K562 (cell line): ENCODE data around the gene DTX4. TPM values are rescaled to one million over a fixed set of nuclear protein-coding genes. Genes with fewer than 3 reads are reported as not detected.

Experiments used
- BRCA1 ChIP-seq, 2 experiments: fragments of 450-650 bp in 1 of 2; sonication (generic) in 1 of 2; formaldehyde crosslinking in 1 of 2; IDR thresholded peaks; 2 replicates each; pipeline versions ENCODE4 v1.5.0 to v1.6.1; 2017 to 2020; ENCODE audit warnings: mild to moderate bottlenecking in 1 of 2, missing genetic modification reagents in 1 of 2
- CC2D1A ChIP-seq: fragments of 450-650 bp; IDR thresholded peaks from 2 replicates; pipeline ENCODE4 v1.6.1; 2017; ENCODE audit warnings: mild to moderate bottlenecking
- COPS2 ChIP-seq: fragments of 450-650 bp; conservative IDR thresholded peaks from 2 replicates; pipeline ENCODE4 v1.6.1; 2016; ENCODE audit warnings: mild to moderate bottlenecking, moderate library complexity
- CREB3 ChIP-seq: fragments of 450-650 bp; conservative IDR thresholded peaks from 2 replicates; pipeline ENCODE4 v1.6.1; 2016; ENCODE audit warnings: missing genetic modification characterization, low read depth, mild to moderate bottlenecking, missing compliant biosample characterization, moderate library complexity
- CREBBP ChIP-seq: IDR thresholded peaks from one replicate; pipeline ENCODE4 v1.6.1; 2012; ENCODE audit warnings: low read depth, mild to moderate bottlenecking, control low read depth, inconsistent platforms, low read length
- CSDE1 ChIP-seq, 2 experiments: fragments of 450-650 bp; IDR thresholded peaks; 2 replicates each; pipeline ENCODE4 v1.6.1; 2016; ENCODE audit warnings: mild to moderate bottlenecking in 1 of 2
- ETV1 ChIP-seq: fragments of 450-650 bp; conservative IDR thresholded peaks from 2 replicates; pipeline ENCODE4 v1.6.1; 2016; ENCODE audit warnings: missing genetic modification characterization, control low read depth, low read depth, missing compliant biosample characterization
- KDM2B ChIP-seq: fragments of 250-450 bp; sonication (Bioruptor Pico); IDR thresholded peaks from 2 replicates; pipeline ENCODE4 v1.8.0; 2021; ENCODE audit warnings: mild to moderate bottlenecking, moderate library complexity
- MCM2 ChIP-seq: fragments of 450-650 bp; IDR thresholded peaks from 2 replicates; pipeline ENCODE4 v1.6.1; 2017; ENCODE audit warnings: low read depth, mild to moderate bottlenecking
- NONO ChIP-seq, 2 experiments: fragments of 200-400 bp in 1 of 2; fragments of 450-650 bp in 1 of 2; formaldehyde crosslinking in 1 of 2; IDR thresholded peaks; 2 replicates each; pipeline ENCODE4 v1.6.1; 2017; ENCODE audit warnings: low read depth in 2 of 2, mild to moderate bottlenecking in 2 of 2, moderate library complexity in 2 of 2, low read length in 1 of 2
- PRPF4 ChIP-seq: fragments of 200-400 bp; formaldehyde crosslinking; IDR thresholded peaks from one replicate; pipeline ENCODE4 v1.6.1; 2017; ENCODE audit warnings: low read length, low read depth, mild to moderate bottlenecking; ENCODE audit not compliant: insufficient read depth, poor library complexity, severe bottlenecking
- PTTG1 ChIP-seq: fragments of 450-650 bp; IDR thresholded peaks from 2 replicates; pipeline ENCODE4 v1.6.1; 2016; ENCODE audit warnings: low read depth, mild to moderate bottlenecking, missing genetic modification characterization, missing compliant biosample characterization
- RAD21 ChIP-seq, 2 experiments: fragments of 250-450 bp in 1 of 2; fragments of 450-650 bp in 1 of 2; sonication (Bioruptor Pico) in 1 of 2; formaldehyde crosslinking in 1 of 2; IDR thresholded peaks in 1 of 2; conservative IDR thresholded peaks in 1 of 2; 2 replicates each; pipeline versions ENCODE4 v1.4.0 to v1.8.0; 2020 to 2022; ENCODE audit warnings: mild to moderate bottlenecking in 2 of 2, moderate library complexity in 1 of 2
- RB1 ChIP-seq: fragments of 450-650 bp; IDR thresholded peaks from 2 replicates; pipeline ENCODE4 v1.6.1; 2017; ENCODE audit warnings: low read depth, mild to moderate bottlenecking
- RCOR1 ChIP-seq, 2 experiments: IDR thresholded peaks; 2 replicates each; pipeline ENCODE4 v1.6.1; 2012; ENCODE audit warnings: low read depth in 2 of 2, low read length in 2 of 2, borderline replicate concordance in 1 of 2, improper control_type of control experiment in 1 of 2
- SAFB2 ChIP-seq: fragments of 200-400 bp; formaldehyde crosslinking; IDR thresholded peaks from 2 replicates; pipeline ENCODE4 v1.6.1; 2018; ENCODE audit warnings: borderline replicate concordance, low read length, low read depth, moderate library complexity; ENCODE audit not compliant: severe bottlenecking
- SMAD2 ChIP-seq: fragments of 150-350 bp; IDR thresholded peaks from 2 replicates; pipeline ENCODE4 v1.6.1; 2014; ENCODE audit warnings: low read depth, mild to moderate bottlenecking, low read length
- SMAD3 ChIP-seq: fragments of 450-650 bp; formaldehyde crosslinking; conservative IDR thresholded peaks from 2 replicates; pipeline ENCODE4 v1.4.0; 2020; ENCODE audit warnings: mild to moderate bottlenecking
- SMAD4 ChIP-seq: fragments of 250-450 bp; sonication (Bioruptor Pico); conservative IDR thresholded peaks from 2 replicates; pipeline ENCODE4 v1.8.0; 2021; ENCODE audit warnings: inconsistent platforms, mild to moderate bottlenecking, moderate library complexity
- STAG1 ChIP-seq: sonication (generic); formaldehyde crosslinking; IDR thresholded peaks from 2 replicates; pipeline ENCODE4 v1.5.0; 2020; ENCODE audit warnings: missing genetic modification reagents, borderline replicate concordance
- ZBTB17 ChIP-seq: fragments of 450-650 bp; formaldehyde crosslinking; IDR thresholded peaks from 2 replicates; pipeline ENCODE4 v1.4.0; 2020; ENCODE audit warnings: mild to moderate bottlenecking
- ZFP36 ChIP-seq: fragments of 150-350 bp; IDR thresholded peaks from 2 replicates; pipeline ENCODE4 v1.6.1; 2018; ENCODE audit warnings: low read length, low read depth; ENCODE audit not compliant: partially characterized antibody
- ZNF174 ChIP-seq: fragments of 250-450 bp; sonication (Bioruptor Pico); IDR thresholded peaks from 2 replicates; pipeline ENCODE4 v1.4.0; 2020; ENCODE audit warnings: mild to moderate bottlenecking
- ZNF395 ChIP-seq: fragments of 200-800 bp; sonication (Bioruptor generic); IDR thresholded peaks from 2 replicates; pipeline ENCODE4 v1.6.1; 2017; ENCODE audit warnings: missing genetic modification characterization, missing compliant biosample characterization
- ZNF41 ChIP-seq: fragments of 250-450 bp; sonication (Bioruptor Pico); conservative IDR thresholded peaks from 2 replicates; pipeline ENCODE4 v1.4.0; 2020; ENCODE audit warnings: mild to moderate bottlenecking
- ZNF766 ChIP-seq: fragments of 200-800 bp; sonication (Bioruptor generic); conservative IDR thresholded peaks from 2 replicates; pipeline ENCODE4 v1.6.1; 2016; ENCODE audit warnings: missing genetic modification characterization, missing compliant biosample characterization
- polyA plus RNA-seq, 8 experiments: library from polyadenylated mRNA; depleted of rRNA in 4 of 8; stranded (reverse) in 5 of 8; unstranded in 3 of 8; fragments of >200 nt; fragmentation: Nextera tagmentation in 2 of 8; fragmentation: Illumina TruSeq in 1 of 8; extraction: Ambion mirVana in 2 of 8; extraction: Trizol in 1 of 8; gene quantifications; 2 replicates each; pipeline versions ENCODE4 v1.2.1 to v1.2.3, GENCODE V29; 2011 to 2014; ENCODE audit warnings: inconsistent platforms in 1 of 8, missing spikeins in 1 of 8
- total RNA-seq, 7 experiments: library from RNA; depleted of rRNA in 6 of 7; stranded (reverse); fragments of >200 nt in 6 of 7; fragmentation: Illumina TruSeq in 2 of 7; extraction: Trizol in 2 of 7; gene quantifications; 2 replicates each; pipeline versions ENCODE4 v1.2.1 to v1.2.3, GENCODE V29; 2011 to 2021; ENCODE audit warnings: low replicate concordance in 1 of 7

The DTX4 gene
- total and polyA plus RNA-seq, 9 of the 15 experiments (the other 6 are each of a cell fraction or from before 2014, with no cell fraction given), result 0.03 to 0.47 (median 0.04) TPM; not detected in 4

DNA sequence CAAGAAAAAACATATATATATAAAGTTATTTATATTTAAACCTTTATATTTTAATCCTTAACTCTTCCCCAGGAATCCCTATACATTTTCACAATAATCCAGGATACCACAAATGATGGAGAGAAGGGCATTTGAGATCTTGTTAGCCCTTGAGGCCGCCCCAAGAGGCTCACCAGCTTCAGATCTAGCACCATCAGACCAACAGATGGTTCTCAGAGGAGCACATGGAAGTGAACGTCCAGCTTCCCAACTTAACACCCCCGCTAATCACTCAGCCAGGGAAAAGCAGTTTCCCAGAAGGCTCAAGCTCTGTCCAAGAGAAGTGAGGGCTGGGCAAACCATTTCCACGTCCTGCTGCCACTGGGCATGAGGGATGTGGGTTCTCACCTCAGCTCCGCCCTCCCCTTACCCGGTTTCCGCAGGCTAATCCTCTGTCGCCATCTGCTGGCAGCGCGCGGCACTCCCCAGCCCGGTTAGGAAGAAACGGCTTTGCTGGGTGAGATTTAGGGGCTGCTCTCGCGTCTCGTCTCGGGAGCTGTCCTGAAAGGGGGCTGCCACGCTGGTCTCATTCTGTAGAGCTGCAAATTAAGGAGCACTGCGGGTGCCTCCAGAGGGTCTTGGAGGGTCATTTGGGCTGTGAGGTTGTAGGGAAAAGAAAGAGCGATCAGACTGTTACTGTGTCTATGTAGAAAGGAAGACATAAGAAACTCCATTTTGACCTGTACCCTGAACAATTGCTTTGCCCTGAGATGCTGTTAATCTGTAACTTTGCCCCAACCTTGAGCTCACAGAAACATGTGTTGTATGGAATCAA is 36.1 kb upstream of the DTX4 start (continued):
- 0 out of 2 replicates have a peak, but pooled peaks have one; percentile 8 for TF ChIP-seq SMAD4 (CRISPR knock-in tag)
- peak; percentile 64; the same call in 1 of the 2 replicates for TF ChIP-seq CC2D1A
- TF ChIP-seq ETV1 (tag), result 0 out of 2 replicates have a peak, but pooled peaks have one; percentile 22
- no peak for TF ChIP-seq SMAD2
- TF ChIP-seq RB1, result peak; percentile 62; the same call in 1 of the 2 replicates
- TF ChIP-seq CSDE1 (IDR thresholded peaks at IDR 0.05), result no peak
- TF ChIP-seq ZFP36, result peak; percentile 43
- peak; percentile 83 to 88 for TF ChIP-seq RAD21 (CRISPR knock-in tag; conservative IDR thresholded peaks at IDR 0.05 in 1 of 2, IDR thresholded peaks at IDR 0.05 in 1 of 2)
- TF ChIP-seq ZBTB17 (CRISPR knock-in tag), result 0 out of 2 replicates have a peak, but pooled peaks have one; percentile 49
- no peak for TF ChIP-seq CREBBP
- TF ChIP-seq RCOR1 (IDR thresholded peaks at IDR 0.05; ENCODE audit: borderline replicate concordance in 1 of 2, low read depth in 2 of 2, low read length in 2 of 2), result no peak
- peak; percentile 90 for TF ChIP-seq CREB3
- peak; percentile 67; the same call in 1 of the 2 replicates for TF ChIP-seq PTTG1 (tag)
- TF ChIP-seq ZNF766 (CRISPR knock-in tag), result 0 out of 2 replicates have a peak, but pooled peaks have one; percentile 23
- no peak for TF ChIP-seq NONO (IDR thresholded peaks at IDR 0.05; ENCODE audit: low read depth in 2 of 2, low read length in 1 of 2)
- TF ChIP-seq KDM2B (CRISPR knock-in tag), result no peak
- TF ChIP-seq BRCA1 (IDR thresholded peaks at IDR 0.05), result no peak
- TF ChIP-seq BRCA1 (CRISPR knock-in tag; IDR thresholded peaks at IDR 0.05), result no peak
- peak; percentile 72; the same call in 1 of the 2 replicates for TF ChIP-seq ZNF395 (CRISPR knock-in tag)
- TF ChIP-seq PRPF4, result no peak
- no peak for TF ChIP-seq ZNF174 (CRISPR knock-in tag)
- no peak for TF ChIP-seq MCM2
- TF ChIP-seq SAFB2, result no peak
- TF ChIP-seq SMAD3 (CRISPR knock-in tag), result peak; percentile 71; the same call in 1 of the 2 replicates
- TF ChIP-seq COPS2, result no peak
- TF ChIP-seq STAG1, result peak; percentile 87
- TF ChIP-seq ZNF41, result 0 out of 2 replicates have a peak, but pooled peaks have one; percentile 51
